Neural cell (in vitro differentiated cells): ENCODE data around the gene C5orf24. TPM values are rescaled to one million over a fixed set of nuclear protein-coding genes. Genes with fewer than 3 reads are reported as not detected.
A peak's percentile ranks its signal among the peaks of the same experiment; 100 is the strongest.

Experiments
- H2AFZ ChIP-seq: fragments of 200-600, 300-800 bp; sonication (generic), shearing (Covaris generic); 2 replicates; pipeline ENCODE4 v1.6.0; 2014; ENCODE audit warnings: low read depth, mild to moderate bottlenecking, antibody characterized with exemption, low read length, moderate library complexity
- H3F3A ChIP-seq: fragments of 200-600 bp; shearing (Covaris generic); 2 replicates; pipeline ENCODE4 v1.6.1; 2016; ENCODE audit warnings: mild to moderate bottlenecking, moderate library complexity, mixed read lengths, antibody characterized with exemption, low read length; ENCODE audit not compliant: insufficient read depth, poor library complexity, severe bottlenecking
- H3K27ac ChIP-seq: fragments of 200-600, 300-800 bp; sonication (generic), shearing (Covaris generic); 2 replicates; pipeline ENCODE4 v1.5.1; 2014; ENCODE audit warnings: mild to moderate bottlenecking, low read length, moderate library complexity
- H3K27me3 ChIP-seq: fragments of 300-800, 200-600 bp; sonication (generic), shearing (Covaris generic); 2 replicates; pipeline ENCODE4 v1.6.0; 2014; ENCODE audit warnings: mild to moderate bottlenecking, low read depth, low read length, moderate library complexity; ENCODE audit not compliant: insufficient read depth
- H3K36me3 ChIP-seq: fragments of 300-800, 200-600 bp; sonication (generic), shearing (Covaris generic); 2 replicates; pipeline ENCODE4 v1.5.1; 2014; ENCODE audit warnings: mild to moderate bottlenecking, antibody characterized with exemption, low read length, moderate library complexity; ENCODE audit not compliant: insufficient read depth
- H3K4me2 ChIP-seq: fragments of 300-800, 200-600 bp; sonication (generic), shearing (Covaris generic); 2 replicates; pipeline ENCODE4 v1.6.0; 2014; ENCODE audit warnings: mild to moderate bottlenecking, low read length
- H3K4me3 ChIP-seq: fragments of 300-800, 200-600 bp; sonication (generic), shearing (Covaris generic); 2 replicates; pipeline ENCODE4 v1.5.1; 2014; ENCODE audit warnings: mild to moderate bottlenecking, low read length, moderate library complexity
- H3K79me2 ChIP-seq: fragments of 200-600 bp; shearing (Covaris generic); replicated peaks from 2 replicates; pipeline ENCODE4 v1.6.0; 2014; ENCODE audit warnings: mild to moderate bottlenecking, low read length, moderate library complexity; ENCODE audit not compliant: insufficient read depth
- H3K9ac ChIP-seq: fragments of 300-800, 200-600 bp; sonication (generic), shearing (Covaris generic); 2 replicates; pipeline ENCODE4 v1.6.1; 2016; ENCODE audit warnings: mild to moderate bottlenecking, low read length, mixed read lengths
- H3K9me2 ChIP-seq: fragments of 200-600 bp; shearing (Covaris generic); 2 replicates; pipeline ENCODE4 v1.6.1; 2016; ENCODE audit warnings: mild to moderate bottlenecking, low read length, mixed read lengths; ENCODE audit not compliant: insufficient read depth
- H3K9me3 ChIP-seq: fragments of 200-600, 300-800 bp; sonication (generic), shearing (Covaris generic); 2 replicates; pipeline ENCODE4 v1.6.1; 2016; ENCODE audit warnings: mild to moderate bottlenecking, mixed run types, low read length, moderate library complexity, mixed read lengths
- H4K20me1 ChIP-seq: fragments of 200-600 bp; shearing (Covaris generic); 2 replicates; pipeline ENCODE4 v1.6.1; 2016; ENCODE audit warnings: mild to moderate bottlenecking, mixed run types; ENCODE audit not compliant: insufficient read depth
- CTCF ChIP-seq: fragments of 450-650 bp; IDR thresholded peaks from 2 replicates; pipeline ENCODE4 v1.5.1; 2014; ENCODE audit warnings: antibody characterized with exemption, mild to moderate bottlenecking, moderate library complexity; ENCODE audit not compliant: poor library complexity, severe bottlenecking
- EP300 ChIP-seq: fragments of 450-650 bp; conservative IDR thresholded peaks from 2 replicates; pipeline ENCODE4 v1.6.1; 2014; ENCODE audit warnings: antibody characterized with exemption, mild to moderate bottlenecking, moderate library complexity; ENCODE audit not compliant: poor library complexity, severe bottlenecking
- EZH2 ChIP-seq: fragments of 200-600, 300-800 bp; shearing (Covaris generic), sonication (generic); IDR thresholded peaks from 2 replicates; pipeline ENCODE4 v1.6.1; 2014; ENCODE audit warnings: antibody characterized with exemption, low read length, borderline replicate concordance, mild to moderate bottlenecking; ENCODE audit not compliant: insufficient read depth, poor library complexity, severe bottlenecking
- MXI1 ChIP-seq: fragments of 450-650 bp; conservative IDR thresholded peaks from 2 replicates; pipeline ENCODE4 v1.6.1; 2014; ENCODE audit warnings: antibody characterized with exemption, mild to moderate bottlenecking; ENCODE audit not compliant: poor library complexity, severe bottlenecking
- POLR2AphosphoS5 ChIP-seq: IDR thresholded peaks from 2 replicates; pipeline ENCODE4 v1.6.1; 2012
- RAD21 ChIP-seq: fragments of 450-650 bp; conservative IDR thresholded peaks from 2 replicates; pipeline ENCODE4 v1.6.1; 2014; ENCODE audit warnings: antibody characterized with exemption, mild to moderate bottlenecking, moderate library complexity
- REST ChIP-seq: IDR thresholded peaks from 2 replicates; pipeline ENCODE4 v1.6.1; 2012; ENCODE audit warnings: borderline replicate concordance
- SMC3 ChIP-seq: fragments of 450-650 bp; conservative IDR thresholded peaks from 2 replicates; pipeline ENCODE4 v1.6.1; 2014; ENCODE audit warnings: antibody characterized with exemption, mild to moderate bottlenecking, moderate library complexity; ENCODE audit not compliant: poor library complexity
- TAF1 ChIP-seq: IDR thresholded peaks from 2 replicates; pipeline ENCODE4 v1.6.1; 2012; ENCODE audit warnings: low read depth
- polyA plus RNA-seq: library from polyadenylated mRNA; depleted of rRNA; stranded (reverse); fragments of >200 nt; gene quantifications from 2 replicates; pipeline ENCODE4 v1.2.3, GENCODE V29; 2014

C5orf24 gene
- polyA plus RNA-seq, 1 donor from 2014 or later, result 71.7 TPM

GRCh38 chr5:134905246-134905996, 59.7 kb downstream of the C5orf24 start:
- no peaks in the 10 kb centered on the region for H3K36me3 ChIP-seq
- no peaks in the 10 kb centered on the region for H3K9me2 ChIP-seq
- peak overlapping the region; percentile 63 for H3K4me2 ChIP-seq
- H3K9me3 ChIP-seq, result no peaks in the 10 kb centered on the region
- peak; percentile 80 for TF ChIP-seq SMC3
- peak; percentile 88 for TF ChIP-seq CTCF
- no peak for TF ChIP-seq TAF1
- TF ChIP-seq MXI1, result peak; percentile 16
- peak; percentile 80 for TF ChIP-seq RAD21
- no peak overlapping the region for H2AFZ ChIP-seq
- H3F3A ChIP-seq, result peaks cover 4% of the 10 kb centered on the region
- peak overlapping the region; percentile 3 for H3K27ac ChIP-seq
- H3K79me2 ChIP-seq, result no peaks in the 10 kb centered on the region
- H3K4me3 ChIP-seq, result peak overlapping the region; percentile 91
- no peaks in the 10 kb centered on the region for H4K20me1 ChIP-seq
- peak overlapping the region; percentile 67 for H3K9ac ChIP-seq
- no peaks in the 10 kb centered on the region for H3K27me3 ChIP-seq

DNA sequence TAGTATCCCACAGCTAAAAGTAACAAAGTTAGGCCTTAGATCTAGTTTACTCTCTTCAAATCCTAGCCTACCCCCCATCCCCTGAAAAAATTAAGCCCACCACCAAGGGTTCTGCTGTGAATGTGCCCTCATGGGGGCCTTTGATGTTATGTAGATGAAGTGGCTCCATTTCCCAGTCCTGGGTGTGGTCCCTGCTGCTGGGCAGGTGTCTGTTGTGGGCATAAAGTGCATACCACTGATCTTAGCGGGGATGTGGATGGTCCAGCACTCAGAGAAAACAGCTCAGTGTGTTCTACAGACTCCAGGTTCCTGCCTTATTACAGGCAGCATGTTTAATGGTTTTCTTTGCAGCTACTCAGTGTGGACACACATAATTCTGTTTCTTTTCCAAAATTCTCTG, 61.0 kb downstream of the C5orf24 start:
- no peak for TF ChIP-seq MXI1
- no peak for TF ChIP-seq EZH2
- TF ChIP-seq RAD21, result no peak
- TF ChIP-seq EP300, result no peak
- no peak for TF ChIP-seq CTCF
- TF ChIP-seq REST, result no peak
- no peak for TF ChIP-seq TAF1
- no peak for TF ChIP-seq POLR2AphosphoS5
- no peak for TF ChIP-seq SMC3
- Histone ChIP-seq H3K9me2 (no peaks in the 10 kb centered on the region), H3K27me3 (no peaks in the 10 kb centered on the region), H3K9me3 (no peaks in the 10 kb centered on the region), H3K4me2 (no peak overlapping the region), H2AFZ (no peak overlapping the region), H3K79me2 (no peaks in the 10 kb centered on the region), H3K9ac (no peak overlapping the region), H3K27ac (no peak overlapping the region), H3K4me3 (no peak overlapping the region), H3F3A (peaks cover 4% of the 10 kb centered on the region), H4K20me1 (no peaks in the 10 kb centered on the region), H3K36me3 (no peaks in the 10 kb centered on the region)

Other genes with a start within 250 kb of the C5orf24 start
- 31.3 and 37.5 TPM in 2 replicates for gene SAR1B, start 213.1 kb upstream of the C5orf24 start, polyA plus RNA-seq
- gene SEC24A, start 197.2 kb upstream of the C5orf24 start, polyA plus RNA-seq, result 23.5 and 24.7 TPM in 2 replicates
- gene CAMLG, start 107.4 kb upstream of the C5orf24 start, polyA plus RNA-seq, result 79.0 and 104 TPM in 2 replicates
- 37.0 and 46.8 TPM in 2 replicates for gene DDX46, start 87.2 kb upstream of the C5orf24 start, polyA plus RNA-seq
- 127 and 147 TPM in 2 replicates for gene TXNDC15, start 28.4 kb downstream of the C5orf24 start, polyA plus RNA-seq
- 4.7 and 6.0 TPM in 2 replicates for gene PCBD2, start 59.2 kb downstream of the C5orf24 start, polyA plus RNA-seq
- 0.17 and 0.80 TPM in 2 replicates for gene CATSPER3, start 121.9 kb downstream of the C5orf24 start, polyA plus RNA-seq
- 1.9 TPM in 1 of 2 replicates, not detected in the other for gene PITX1, start 188.3 kb downstream of the C5orf24 start, polyA plus RNA-seq